Epidermal melanocyte (primary cell): ENCODE results near the gene ANO8.

ENCODE experiments used
- DNase-seq: peaks from one replicate; pipeline ENCODE4 v3.0.0; 2011; ENCODE audit warnings: low spot score; ENCODE audit not compliant: insufficient read length

ANO8 gene

DNA sequence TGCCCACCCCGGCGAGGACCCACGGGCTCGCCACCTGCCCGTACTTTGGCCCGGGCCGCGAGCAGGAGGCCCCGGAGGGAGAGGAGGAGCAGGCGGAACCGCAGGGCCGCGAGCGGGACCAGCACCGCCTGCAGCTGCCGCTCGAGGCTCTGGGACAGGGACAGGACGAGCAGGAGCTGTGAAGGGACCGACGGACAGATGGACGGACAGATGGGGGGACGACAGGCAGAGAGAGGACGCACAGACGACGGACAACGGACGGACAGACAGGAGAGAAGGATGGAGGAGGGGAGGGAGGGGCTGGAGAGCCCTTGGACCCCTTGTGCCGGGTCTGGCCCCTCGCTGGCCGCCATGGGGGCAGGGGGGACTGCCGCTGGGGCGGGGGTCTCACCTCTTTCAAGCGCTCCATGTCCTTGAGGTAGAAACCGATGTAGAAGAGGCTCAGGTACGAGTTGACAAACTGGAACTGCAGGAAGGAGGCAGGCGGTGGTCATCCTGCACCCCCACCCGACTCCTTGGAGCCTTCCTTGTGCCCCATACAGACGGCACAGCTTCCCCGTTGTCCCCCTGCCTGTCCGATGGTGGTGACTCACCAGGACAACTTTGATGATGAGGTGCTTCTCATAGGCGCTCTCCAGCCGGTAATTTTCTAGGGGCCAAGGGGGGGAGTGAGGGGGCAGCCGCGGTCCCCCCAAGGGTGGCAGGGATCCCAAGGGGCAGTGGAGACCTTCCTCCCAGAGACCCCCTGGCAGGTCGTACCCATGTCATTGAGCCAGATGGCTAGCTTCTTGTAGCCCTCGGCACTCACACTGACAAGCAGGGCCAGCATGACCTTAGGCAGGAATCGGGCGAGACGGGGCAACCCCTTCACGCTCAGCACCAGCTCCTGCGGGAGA is 5.0 kb downstream of the ANO8 start:
- DNase-seq: peak; percentile 10

DNA sequence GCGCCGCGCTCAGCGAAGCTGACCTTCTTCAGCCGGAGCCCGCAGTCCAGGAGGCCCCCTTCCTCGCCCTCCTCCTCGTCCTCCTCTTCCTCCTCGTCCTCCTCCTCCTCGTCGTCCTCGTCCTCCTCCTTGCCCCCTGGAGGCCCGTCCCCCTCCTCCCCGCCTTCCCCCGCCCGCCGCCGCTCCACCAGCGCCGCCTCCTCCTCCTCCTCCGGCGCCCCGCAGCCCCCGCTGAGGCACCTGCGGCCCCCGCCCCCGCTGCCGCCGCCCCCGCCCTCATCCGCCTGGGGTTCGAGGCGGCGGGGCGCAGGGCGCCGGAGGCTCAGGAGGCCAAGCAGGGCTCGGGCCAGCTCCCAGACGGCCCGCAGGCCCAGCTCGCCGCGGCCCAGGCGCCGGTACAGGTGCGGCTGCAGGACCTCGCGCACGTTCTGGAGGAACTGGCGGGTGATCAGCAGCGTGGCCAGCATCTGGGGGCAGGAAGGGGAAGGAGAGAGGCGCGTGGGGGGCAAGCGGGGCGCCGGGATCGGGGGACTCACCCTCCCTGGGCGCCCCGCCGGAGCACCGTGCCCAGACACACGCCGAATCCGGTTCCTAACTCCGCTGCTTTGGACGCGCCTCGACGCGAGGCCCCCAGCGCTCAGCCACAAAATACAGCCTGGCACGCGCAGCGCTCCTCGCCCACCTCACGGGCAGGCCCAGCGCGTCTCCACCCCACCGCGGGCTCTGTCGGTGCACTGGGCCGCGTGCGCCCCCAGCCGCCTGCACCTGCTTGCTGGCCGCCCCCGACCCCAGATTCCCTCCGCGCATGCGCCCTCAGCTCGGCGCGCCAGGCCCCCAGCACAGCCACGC is 5.9 kb downstream of the ANO8 start:
- DNase-seq: peak; percentile 15

DNA sequence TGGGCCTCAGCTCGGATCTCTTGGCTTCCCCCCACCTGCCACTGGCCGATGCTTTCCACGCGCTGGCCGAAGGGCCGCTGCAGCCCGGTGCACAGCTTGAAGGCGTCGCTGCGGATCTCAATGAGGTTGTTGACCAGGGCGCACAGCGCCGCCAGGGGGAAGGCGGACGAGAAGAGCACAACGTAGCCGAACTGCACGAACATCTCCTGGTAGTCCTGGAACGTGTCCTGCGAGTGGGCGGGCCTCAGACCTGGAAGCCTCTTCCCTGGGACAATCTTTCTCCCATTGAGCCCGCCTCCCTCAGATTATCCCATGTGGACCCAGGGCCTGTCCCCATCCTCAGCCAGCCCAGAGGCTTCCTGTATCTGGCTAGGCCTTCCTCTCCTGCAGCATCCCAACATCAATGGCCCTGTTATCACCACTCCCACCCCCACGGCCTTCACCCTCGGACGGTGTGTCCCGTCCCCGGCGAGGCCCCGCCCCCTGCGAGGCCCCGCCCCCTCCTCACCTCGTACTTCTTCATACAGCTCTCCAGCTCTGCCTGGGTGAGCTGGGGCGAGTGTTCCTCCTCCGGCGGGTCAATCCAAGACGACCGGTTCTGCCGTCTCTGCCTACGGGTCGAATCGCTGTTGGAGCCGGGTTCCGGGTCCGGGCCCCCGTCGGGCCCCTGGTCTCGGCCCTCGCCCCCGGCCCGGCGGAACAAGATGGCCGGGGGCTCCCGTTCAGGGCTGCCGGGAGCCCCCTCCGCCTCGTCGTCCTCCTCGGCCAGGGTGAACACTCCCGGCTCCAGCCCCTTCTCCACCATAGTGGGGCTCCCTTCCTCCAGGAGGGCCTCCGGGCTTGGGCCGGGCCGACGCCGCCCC is 6.8 kb downstream of the ANO8 start:
- peak; percentile 21 for DNase-seq

DNA sequence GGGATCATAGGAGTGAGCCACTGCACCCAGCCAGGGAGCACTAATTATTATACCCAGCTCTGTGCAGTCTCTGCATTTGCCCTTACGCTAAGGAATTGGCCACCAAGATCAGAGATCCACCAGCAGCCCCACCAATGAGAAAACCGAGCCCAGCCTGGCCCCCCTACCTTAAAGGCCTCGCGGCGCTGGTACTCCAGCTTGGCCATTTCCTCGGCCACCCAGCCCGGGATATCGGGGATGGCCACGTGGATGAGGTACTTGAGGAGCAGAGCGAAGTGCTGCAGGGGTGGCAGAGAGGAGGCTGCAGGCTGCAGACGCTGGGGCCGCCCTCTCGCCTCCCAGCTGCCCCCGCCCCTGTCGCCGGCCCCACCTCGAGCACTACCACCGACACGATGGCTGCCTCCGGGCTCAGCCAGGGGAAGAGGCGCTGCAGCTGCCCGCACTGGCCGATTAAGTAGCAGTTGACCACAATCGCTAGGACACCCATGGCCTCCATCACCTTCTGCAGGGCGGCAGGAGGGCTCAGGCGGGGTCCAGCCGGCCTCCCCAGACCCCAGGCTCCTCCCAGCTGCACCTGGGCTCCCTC is 7.5 kb downstream of the ANO8 start:
- DNase-seq: peak; percentile 11

DNA sequence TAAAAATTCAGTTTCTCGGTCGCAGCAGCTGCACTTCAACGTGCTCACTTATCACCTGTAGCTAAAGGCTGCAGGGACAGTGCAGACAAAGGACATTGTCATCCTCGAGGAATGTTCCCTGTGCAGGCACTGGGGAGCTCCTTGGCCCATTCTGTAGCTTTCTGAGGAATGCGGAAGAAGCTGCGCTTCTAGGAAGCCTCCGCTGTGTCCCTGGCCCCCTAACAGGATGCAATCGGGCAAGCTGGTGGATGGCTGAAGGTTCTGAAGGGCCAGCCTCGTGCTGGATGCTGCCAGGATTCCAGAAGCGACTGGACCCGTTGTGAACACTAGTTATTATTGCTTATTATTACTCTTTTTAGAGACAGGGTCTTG is 8.1 kb downstream of the ANO8 start:
- DNase-seq: peak; percentile 20

DNA sequence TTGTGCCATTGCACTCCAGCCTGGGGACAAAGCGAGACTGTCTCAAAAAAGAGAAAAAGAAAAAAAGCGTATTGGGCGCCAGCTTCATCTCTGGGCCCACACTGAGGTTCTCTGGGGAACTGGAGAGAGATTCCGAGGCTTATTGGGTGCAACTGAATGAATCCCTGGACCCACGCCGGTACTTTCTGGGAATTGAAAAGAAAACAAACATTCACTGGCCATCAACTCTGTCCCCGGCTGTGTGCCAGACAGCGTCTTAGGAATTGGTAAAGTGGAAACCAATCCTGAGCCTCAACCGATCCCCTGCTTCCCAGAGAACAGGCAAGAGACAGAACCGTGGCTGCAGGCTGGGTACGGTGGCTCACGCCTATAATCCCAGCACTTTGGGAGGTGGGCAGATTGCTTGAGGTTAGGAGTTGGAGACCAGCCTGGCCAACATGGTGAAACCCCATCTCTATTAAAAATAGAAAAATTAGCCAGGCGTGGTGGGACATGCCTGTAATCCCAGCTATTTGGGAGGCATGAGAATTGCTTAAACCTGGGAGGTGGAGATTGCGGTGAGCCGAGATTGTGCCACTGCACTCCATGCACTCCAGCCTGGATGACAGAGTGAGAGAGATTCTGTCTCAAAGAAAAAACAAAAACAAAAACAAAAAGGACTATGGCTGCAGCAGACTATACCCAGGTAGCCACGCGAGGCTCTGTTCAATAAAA is 8.6 kb downstream of the ANO8 start:
- peak; percentile 18 for DNase-seq

DNA sequence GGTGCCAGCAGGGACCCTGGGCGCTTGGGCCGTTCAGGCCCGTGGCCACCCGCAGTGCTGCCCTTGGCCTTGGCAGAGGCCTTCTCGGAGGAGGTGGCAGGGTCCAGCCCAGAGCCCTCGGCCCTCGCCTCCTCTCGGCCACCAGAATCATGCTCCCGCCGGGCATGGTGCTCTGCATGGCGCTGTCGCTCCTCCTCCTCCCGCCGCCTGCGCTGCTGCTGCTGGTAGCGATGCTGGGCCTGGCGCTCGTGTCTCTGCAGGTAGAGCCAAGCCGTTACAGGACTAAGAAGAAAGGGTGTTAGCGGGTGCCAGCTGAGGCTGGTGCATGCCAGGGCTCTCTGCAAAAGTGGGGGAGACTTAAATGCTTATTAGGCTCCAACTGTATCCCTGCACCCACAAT is 9.5 kb downstream of the ANO8 start:
- DNase-seq: no peak

DNA sequence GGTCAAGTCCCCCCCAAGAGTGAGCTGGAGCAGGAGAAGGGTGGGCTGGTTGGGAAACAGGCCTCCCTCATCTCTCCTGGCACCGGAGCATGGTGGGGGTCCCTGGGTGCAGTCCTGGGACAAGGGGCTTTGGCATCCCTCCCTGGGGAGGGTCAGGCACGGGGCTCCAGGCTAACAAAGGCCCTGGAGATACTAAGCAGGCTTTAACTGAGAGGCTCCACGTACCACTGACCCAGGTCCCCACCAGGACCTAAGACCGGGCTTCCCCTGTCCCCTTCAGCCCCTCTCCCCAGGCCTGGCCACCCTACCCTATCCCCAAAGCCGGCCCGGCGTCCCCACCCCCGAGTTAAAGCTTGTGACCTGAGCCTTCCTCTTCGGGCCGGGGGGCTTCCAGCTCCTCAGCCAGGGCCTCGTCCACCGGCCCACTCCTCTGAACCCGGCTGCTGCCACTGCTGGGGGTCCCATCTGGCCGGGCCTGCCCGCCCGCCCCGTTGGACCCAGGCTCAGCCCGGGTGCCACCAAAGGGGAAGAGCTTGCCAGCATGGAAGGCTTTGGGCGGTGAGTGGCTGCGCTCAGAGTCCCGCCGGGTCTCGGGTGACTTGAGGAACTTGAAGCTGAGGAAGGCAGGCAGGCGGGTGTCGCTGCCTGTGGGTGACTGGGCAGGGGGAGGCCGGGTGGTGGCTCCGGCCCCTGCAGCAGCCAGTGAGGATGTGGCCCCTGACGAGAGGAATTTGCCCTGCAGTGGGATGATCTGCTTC is 10.1 kb downstream of the ANO8 start:
- DNase-seq: peak; percentile 17

DNA sequence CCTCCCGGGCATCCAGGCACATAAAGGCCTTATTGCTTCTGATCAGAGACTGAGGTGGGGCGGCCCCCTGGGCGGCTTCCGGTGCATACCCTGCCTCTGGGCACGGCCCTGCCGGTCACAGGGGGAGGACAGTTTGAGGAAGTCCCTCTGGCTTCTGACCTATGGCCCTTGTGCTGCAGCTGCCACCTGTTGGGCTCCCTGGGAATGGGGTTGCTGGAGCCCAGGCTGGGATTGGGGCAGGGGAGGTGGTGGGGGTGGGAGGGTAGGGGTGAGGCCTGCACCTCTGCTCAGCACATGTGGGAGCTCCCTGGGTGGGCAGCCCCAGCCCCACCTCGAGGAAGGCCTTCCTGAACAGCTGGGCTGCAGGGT is 10.7 kb downstream of the ANO8 start:
- peak; percentile 53 for DNase-seq

DNA sequence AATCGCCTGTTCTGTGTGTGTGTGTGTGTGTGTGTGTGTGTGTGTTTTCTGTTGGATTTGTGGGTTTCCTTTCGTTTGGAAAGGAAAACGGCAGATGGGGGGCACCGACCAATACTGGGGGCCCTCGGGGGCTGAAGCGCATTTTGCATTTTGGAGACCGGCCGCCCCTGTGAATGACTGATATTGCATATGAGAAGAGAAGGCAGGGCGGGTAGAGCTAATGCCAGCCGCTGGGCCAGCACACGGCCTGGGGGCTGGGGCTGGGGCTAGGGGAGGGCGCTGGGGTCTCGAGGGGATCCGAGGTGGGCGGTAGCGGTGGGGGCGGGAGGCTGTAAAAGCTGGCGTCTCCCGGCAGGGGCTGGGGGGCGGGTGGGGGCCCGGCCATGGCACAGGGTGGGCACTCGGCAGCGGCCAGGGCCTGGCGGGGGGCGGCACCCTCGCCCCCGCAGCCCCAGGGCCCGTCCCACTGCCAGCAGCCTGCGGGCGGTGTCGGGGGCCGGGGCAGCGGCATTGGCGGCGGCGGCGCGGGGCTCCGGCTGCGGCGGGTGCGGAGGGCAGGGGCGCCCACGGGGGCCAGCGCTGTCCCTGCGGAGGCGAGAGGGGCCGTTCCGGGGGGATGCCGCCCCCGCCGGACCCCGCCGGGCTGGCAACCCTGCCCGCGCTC is 11.2 kb downstream of the ANO8 start:
- DNase-seq: no peak

DNA sequence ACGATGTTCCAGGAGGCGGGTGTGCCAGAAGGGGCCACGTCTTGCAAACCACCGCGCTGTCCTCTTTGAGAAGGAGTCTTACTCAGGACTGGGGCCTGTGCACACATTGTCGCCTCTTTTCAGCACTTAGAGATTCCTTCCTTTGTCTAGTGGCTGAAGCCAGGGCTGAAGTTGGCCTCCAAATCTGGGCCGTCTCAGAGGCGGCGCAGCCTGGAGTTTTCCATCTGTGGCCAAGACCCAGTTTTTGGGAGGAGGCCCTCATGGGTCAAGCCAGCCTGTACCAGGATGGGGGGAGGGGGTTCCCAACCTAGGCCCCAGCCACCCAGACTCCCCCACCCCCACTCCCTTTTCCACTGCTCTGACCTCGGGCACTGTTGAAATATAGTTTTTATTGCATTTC is 11.8 kb downstream of the ANO8 start:
- DNase-seq: no peak

DNA sequence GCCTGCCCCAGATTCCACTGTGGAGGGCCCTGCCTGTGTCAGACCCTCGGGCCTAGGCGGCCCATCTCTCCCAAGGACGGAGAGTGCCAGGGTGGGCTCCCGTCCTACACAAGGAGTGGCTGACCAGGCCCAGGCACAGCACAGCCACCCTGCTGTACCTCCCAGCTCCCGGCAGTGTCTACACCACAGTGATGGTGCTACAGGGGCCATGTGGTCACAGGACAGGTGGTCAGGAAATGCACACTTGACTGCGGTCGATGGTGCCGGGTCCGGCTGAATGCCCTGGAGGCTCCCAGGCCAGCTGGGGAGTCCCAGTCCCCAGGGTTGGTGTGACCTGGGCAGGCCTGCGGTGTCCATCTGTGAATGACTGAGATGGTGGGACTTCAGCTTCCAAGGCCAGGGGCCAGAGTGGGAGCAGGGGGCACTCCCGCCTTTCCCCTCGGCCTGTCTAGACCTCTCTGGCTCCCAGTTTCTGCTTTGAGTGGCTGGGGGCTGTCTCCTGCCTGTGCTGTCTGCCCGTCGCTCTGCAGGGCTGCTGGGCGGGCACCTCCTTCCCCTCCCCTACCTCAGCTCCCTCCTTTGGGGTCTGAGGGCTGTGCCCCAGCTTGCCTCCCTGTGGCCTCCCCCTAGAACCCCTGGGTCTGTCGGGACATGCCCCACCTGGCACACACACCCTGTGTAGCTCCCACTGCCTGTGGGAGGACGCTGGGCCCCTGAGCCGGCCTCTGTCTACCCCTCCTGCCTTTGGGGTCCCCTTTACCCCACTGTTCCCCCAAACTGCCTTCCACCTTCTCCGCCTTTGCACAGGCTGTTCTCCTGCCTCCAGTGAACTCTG is 12.8 kb downstream of the ANO8 start:
- no peak for DNase-seq

DNA sequence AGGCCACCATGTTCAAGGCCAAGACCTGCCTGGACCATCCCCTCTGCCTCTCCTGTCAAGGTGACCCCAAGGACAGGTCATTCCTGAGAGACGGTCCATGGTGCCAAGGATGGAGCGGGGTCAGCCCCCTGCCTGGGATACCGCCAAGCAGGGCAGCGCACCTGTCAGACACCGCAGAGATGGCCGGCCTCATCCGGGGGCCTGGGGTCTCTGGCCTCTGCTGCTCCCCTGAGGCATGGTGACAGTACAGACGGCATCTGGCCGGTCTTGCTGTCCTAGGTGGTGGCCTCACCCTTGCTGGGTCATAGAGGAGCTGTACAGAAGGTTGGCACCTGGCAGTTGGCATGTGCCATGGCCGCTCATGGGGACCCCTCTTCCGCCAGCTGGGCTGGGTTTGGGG is 14.2 kb downstream of the ANO8 start:
- DNase-seq: no peak

DNA sequence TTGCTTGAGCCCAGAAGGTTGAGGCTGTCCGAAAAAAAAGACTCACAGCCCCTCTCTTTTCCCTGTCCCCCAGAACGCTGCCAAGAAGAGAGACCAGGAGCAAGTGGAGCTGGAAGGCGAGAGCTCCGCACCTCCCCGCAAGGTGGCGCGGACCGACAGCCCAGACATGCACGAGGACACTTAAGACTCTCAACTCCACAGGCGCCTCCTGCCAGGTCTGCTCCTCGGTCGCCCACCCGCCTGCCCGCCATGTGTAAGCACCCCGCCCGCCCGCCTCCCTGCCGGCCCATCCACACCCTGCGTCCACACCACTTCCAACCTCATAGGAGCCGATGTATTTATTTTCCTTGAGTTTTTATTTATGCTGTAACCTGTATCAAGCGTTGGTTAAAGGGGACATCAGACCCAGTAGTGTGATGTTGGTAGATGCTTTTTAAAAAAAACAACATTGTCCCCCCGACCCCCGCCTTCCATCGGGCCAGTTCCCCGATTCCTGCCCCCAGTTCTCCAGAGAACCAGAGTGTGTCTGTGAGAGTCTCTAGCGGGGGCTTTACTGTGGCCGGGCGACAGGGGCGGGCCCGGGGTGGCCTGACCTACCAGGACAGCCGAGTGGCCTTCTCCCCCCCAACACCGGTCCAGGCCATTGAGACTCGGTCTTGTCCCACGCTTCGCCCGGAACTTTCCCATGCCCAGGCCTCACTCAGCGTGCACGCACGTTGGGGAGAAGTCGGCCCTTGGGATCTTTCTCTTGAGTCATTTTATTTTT is 15.0 kb downstream of the ANO8 start:
- no peak for DNase-seq

DNA sequence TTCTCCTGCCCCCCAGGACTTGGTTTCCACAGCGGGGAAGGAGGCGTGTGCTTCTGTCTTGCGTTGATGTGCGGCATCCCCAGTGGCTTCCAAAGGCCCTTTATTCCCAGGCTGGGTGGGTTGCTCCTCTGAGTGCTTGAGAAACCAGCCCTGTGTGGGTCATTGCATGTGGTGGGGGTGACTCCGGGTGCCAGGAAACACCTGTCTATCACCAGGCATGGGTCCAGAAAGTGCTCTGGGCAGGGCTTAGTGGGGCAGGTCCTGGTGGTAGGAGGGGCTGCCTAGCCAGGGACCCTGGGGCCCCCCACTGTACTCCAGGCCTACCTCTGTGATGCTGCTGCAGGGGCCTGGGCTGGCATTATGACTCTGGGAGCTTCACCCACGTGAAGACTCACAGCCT is 15.7 kb downstream of the ANO8 start:
- no peak for DNase-seq

DNA sequence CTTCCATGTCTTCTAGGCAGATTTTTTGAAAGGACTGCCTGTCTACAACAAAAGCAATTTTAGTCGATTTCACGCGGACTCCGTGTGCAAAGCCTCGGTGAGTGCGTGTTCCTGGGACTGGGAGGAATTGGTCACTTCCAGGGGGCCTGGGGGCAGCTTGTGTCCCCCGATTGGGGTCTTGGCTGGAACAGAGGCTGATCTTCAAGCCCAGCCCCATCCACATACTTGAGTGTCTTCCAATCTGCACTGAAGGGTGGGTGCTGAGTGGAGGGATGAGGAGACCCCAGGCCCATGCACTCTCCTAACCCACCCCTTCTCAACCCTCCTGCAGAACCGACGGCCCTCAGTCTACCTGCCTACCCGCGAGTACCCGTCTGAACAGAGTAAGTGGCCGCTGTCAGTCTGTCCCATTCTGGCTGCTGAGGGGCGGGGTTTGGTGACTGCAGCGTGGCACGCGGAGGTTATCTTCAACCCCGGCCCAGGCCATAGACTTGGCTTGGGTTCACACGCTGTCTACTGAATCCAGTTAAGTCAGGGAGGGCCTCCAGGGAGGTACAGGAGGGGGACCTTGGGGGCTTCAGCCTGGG is 20.6 kb downstream of the ANO8 start:
- no peak for DNase-seq
